Measurements from ENCODE around the gene RASGRP3. TPM values are rescaled to one million over a fixed set of nuclear protein-coding genes. Genes with fewer than 3 reads are reported as not detected.

Gene RASGRP3
- total and polyA plus RNA-seq, 5 experiments from 2014 or later = 0.68 to 3.7 (median 2.2) TPM

- peaks cover 7 to 20% (median 11%) of the 10 kb centered on the region in 3 donors for H3K36me3 Mint-ChIP-seq
- no peaks in the 10 kb centered on the region for H3K27me3 Mint-ChIP-seq
- DNase-seq = no peak
- ATAC-seq = no peak
- no peak overlapping the region for H3K4me3 Mint-ChIP-seq
- H3K27ac Mint-ChIP-seq = no peak overlapping the region
- H3K9me3 Mint-ChIP-seq = no peaks in the 10 kb centered on the region
- H3K4me1 Mint-ChIP-seq = no peaks in the 10 kb centered on the region
- POLR2A ChIA-PET = no interaction called here
Observed at GRCh38 chr2:33541243-33541642, 64.8 kb downstream of the RASGRP3 start.

- Mint-ChIP-seq H3K4me3 (no peak overlapping the region), H3K27me3 (no peaks in the 10 kb centered on the region)
Observed at GRCh38 chr2:33550206-33550605, 73.8 kb downstream of the RASGRP3 start.

DNA sequence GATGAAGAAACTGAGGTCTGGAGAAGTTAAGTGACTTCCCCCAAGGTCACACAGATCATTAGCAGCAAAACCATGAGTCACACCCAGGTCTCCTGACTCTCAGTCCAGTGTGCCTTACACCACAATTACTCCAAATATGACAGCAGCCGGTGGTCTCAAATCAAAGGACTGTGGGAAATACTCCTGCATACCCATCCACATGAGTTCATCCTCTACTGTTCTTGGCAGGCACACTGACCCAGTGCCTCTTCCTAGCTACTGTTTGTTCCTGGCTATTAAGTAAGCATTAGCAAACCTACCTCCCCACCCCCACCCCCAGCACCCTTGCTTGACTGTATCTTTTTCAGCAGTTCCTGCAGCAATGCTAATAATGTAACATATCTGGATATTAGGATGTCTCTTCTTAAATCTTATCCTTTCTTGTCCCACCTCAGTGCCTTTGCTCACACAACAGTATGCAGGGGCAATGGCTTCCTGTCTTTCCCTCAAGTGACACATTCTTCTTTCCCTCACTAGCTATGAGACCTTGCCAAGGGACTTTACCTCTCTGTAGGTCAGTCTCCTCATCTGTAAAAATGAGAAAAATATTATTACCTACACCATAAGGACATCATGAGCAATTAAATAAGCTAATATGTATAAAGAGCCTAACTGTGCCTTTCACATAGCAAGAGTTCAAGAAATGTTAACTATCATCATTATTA is 76.5 kb downstream of the RASGRP3 start:
- Mint-ChIP-seq H3K36me3 (peaks cover 0 to 10% (median 3%) of the 10 kb centered on the region in 3 donors), H3K4me3 (no peak overlapping the region), H3K4me1 (peaks cover 0 to 8% (median 0%) of the 10 kb centered on the region in 4 donors), H3K9me3 (peaks cover 0 to 3% (median 0%) of the 10 kb centered on the region in 9 donors), H3K27me3 (no peaks in the 10 kb centered on the region), H3K27ac (no peak overlapping the region)
- POLR2A ChIA-PET = no interaction called here
- DNase-seq = no peak
- no peak for ATAC-seq

More at GRCh38 chr2:33550206-33550605, 73.8 kb downstream of the RASGRP3 start:
- peaks cover 0 to 11% (median 3%) of the 10 kb centered on the region in 3 donors for H3K36me3 Mint-ChIP-seq
- H3K9me3 Mint-ChIP-seq = peaks cover 0 to 3% (median 0%) of the 10 kb centered on the region in 9 donors
- POLR2A ChIA-PET = no interaction called here
- no peak overlapping the region for H3K27ac Mint-ChIP-seq
- ATAC-seq (no peak), DNase-seq (no peak)
- peaks cover 0 to 7% (median 0%) of the 10 kb centered on the region in 4 donors for H3K4me1 Mint-ChIP-seq

- no peaks in the 10 kb centered on the region for H3K27me3 Mint-ChIP-seq
- no peak for DNase-seq
- ATAC-seq = no peak
- H3K4me3 Mint-ChIP-seq = no peak overlapping the region
- POLR2A ChIA-PET = no interaction called here
- peaks cover 0 to 8% (median 0%) of the 10 kb centered on the region in 4 donors for H3K4me1 Mint-ChIP-seq
- H3K27ac Mint-ChIP-seq = no peak overlapping the region
- H3K9me3 Mint-ChIP-seq = peaks cover 0 to 3% (median 0%) of the 10 kb centered on the region in 9 donors
- H3K36me3 Mint-ChIP-seq = peaks cover 0 to 19% (median 10%) of the 10 kb centered on the region in 3 donors
Observed at GRCh38 chr2:33555681-33556080, 79.2 kb downstream of the RASGRP3 start.

DNA sequence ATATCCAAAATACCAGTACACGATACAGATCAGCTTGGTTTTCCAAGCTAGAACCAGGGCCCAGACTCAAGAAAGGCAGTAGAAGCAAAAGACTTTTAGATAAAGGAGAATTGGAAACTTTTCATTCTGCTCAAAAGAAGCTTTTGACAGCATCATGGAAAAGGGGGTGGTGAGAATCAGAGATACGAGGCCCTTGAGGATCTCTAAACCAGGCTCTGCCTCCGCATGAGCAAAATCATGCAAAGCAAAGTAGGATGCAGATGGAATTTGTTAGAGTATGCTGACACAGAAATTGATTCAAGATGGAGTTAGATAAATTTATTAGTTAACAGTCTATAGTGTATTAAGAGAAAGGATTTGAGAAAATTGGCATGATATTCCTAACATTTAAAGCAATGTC is 82.9 kb downstream of the RASGRP3 start:
- no peaks in the 10 kb centered on the region for H3K27me3 Mint-ChIP-seq
- H3K4me1 Mint-ChIP-seq = peaks cover 0 to 8% (median 0%) of the 10 kb centered on the region in 4 donors
- no peak overlapping the region for H3K4me3 Mint-ChIP-seq
- ATAC-seq (no peak), DNase-seq (no peak)
- no peaks in the 10 kb centered on the region for H3K9me3 Mint-ChIP-seq
- POLR2A ChIA-PET = no interaction called here
- H3K27ac Mint-ChIP-seq = no peak overlapping the region
- peaks cover 0 to 25% (median 23%) of the 10 kb centered on the region in 3 donors for H3K36me3 Mint-ChIP-seq

- DNase-seq (no peak), ATAC-seq (no peak)
- Mint-ChIP-seq H3K27me3 (no peaks in the 10 kb centered on the region), H3K36me3 (peaks cover 0 to 27% (median 21%) of the 10 kb centered on the region in 3 donors), H3K4me3 (no peak overlapping the region), H3K9me3 (no peaks in the 10 kb centered on the region), H3K27ac (no peak overlapping the region), H3K4me1 (peaks cover 0 to 2% (median 0%) of the 10 kb centered on the region in 4 donors)
- POLR2A ChIA-PET = no interaction called here
Observed at GRCh38 chr2:33560017-33560416, 83.6 kb downstream of the RASGRP3 start.

DNA sequence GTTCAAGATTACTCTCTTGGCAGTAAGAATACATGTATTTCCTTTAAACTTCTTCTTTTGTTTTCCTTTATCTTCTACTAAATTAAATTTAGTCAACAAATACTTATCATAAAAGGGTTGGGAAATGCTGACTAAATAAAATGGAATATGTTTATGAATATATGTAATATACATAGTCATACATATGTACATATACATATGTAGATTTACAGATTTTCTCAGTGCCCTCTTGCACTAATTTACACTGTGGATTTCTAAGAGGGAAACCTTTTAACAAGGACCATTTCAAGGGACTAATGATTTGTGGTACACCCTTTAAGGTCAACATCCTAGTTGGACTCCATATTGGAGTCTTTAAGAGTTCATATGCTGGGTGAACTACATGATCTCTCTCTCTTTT is 85.4 kb downstream of the RASGRP3 start:
- ATAC-seq (no peak), DNase-seq (no peak)
- Mint-ChIP-seq H3K4me3 (no peak overlapping the region), H3K27me3 (no peaks in the 10 kb centered on the region), H3K9me3 (no peaks in the 10 kb centered on the region), H3K27ac (no peak overlapping the region), H3K36me3 (peaks cover 0 to 33% (median 28%) of the 10 kb centered on the region in 3 donors), H3K4me1 (no peaks in the 10 kb centered on the region)
- POLR2A ChIA-PET = no interaction called here

DNA sequence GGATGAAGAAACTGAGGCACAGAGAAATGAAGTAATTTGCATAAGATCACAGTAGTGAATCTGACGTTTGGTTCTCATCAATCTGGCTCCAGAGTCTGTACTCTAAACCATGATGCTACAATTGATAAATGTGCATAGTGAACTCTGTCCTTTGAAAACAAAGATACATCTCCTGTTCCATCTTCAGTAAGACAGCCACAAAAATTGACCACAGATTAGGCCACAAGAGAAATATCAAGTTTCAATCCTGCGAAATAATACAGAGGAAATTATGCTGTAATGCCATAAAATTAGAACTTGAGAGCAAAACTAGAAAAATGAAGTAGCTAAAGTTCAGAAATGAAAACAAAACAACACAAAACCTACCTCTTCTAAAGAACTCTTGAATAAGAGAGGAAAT is 94.2 kb downstream of the RASGRP3 start:
- Mint-ChIP-seq H3K36me3 (peaks cover 0 to 2% (median 2%) of the 10 kb centered on the region in 3 donors), H3K27ac (no peak overlapping the region), H3K27me3 (no peaks in the 10 kb centered on the region), H3K9me3 (no peaks in the 10 kb centered on the region), H3K4me3 (no peak overlapping the region), H3K4me1 (no peaks in the 10 kb centered on the region)
- DNase-seq (no peak), ATAC-seq (no peak)
- POLR2A ChIA-PET = no interaction called here

GRCh38 chr2:33573657-33574056 is 97.2 kb downstream of the RASGRP3 start:
- H3K9me3 Mint-ChIP-seq = no peaks in the 10 kb centered on the region
- no peak overlapping the region for H3K4me3 Mint-ChIP-seq
- no peaks in the 10 kb centered on the region for H3K36me3 Mint-ChIP-seq
- peaks cover 0 to 4% (median 0%) of the 10 kb centered on the region in 4 donors for H3K4me1 Mint-ChIP-seq
- no peak for ATAC-seq
- DNase-seq = no peak
- no peak overlapping the region for H3K27ac Mint-ChIP-seq
- POLR2A ChIA-PET = no interaction called here
- H3K27me3 Mint-ChIP-seq = no peaks in the 10 kb centered on the region

GRCh38 chr2:33577084-33577483 is 100.6 kb downstream of the RASGRP3 start:
- POLR2A ChIA-PET = no interaction called here
- Mint-ChIP-seq H3K27ac (peak overlapping the region in 2 of 10 donors; percentile 27 to 43), H3K27me3 (no peaks in the 10 kb centered on the region), H3K4me3 (no peak overlapping the region), H3K9me3 (no peaks in the 10 kb centered on the region), H3K36me3 (peaks cover 0 to 5% (median 0%) of the 10 kb centered on the region in 3 donors), H3K4me1 (peaks cover 0 to 9% (median 4%) of the 10 kb centered on the region in 4 donors)
- ATAC-seq = no peak
- DNase-seq = no peak

- no peak overlapping the region for H3K27ac Mint-ChIP-seq
Observed at GRCh38 chr2:33577668-33578067, 101.2 kb downstream of the RASGRP3 start.

GRCh38 chr2:33579227-33579626 is 102.8 kb downstream of the RASGRP3 start:
- no peaks in the 10 kb centered on the region for H3K9me3 Mint-ChIP-seq
- H3K36me3 Mint-ChIP-seq = peaks cover 0 to 17% (median 0%) of the 10 kb centered on the region in 3 donors
- H3K27ac Mint-ChIP-seq = peak overlapping the region in 2 of 10 donors; percentile 13 to 50
- no peaks in the 10 kb centered on the region for H3K27me3 Mint-ChIP-seq
- H3K4me3 Mint-ChIP-seq = no peak overlapping the region
- DNase-seq (no peak), ATAC-seq (no peak)
- peaks cover 2 to 18% (median 6%) of the 10 kb centered on the region in 4 donors for H3K4me1 Mint-ChIP-seq
- POLR2A ChIA-PET = no interaction called here

More at GRCh38 chr2:33577668-33578067, 101.2 kb downstream of the RASGRP3 start:
- H3K4me3 Mint-ChIP-seq = no peak overlapping the region
- ATAC-seq = no peak
- POLR2A ChIA-PET = no interaction called here
- no peaks in the 10 kb centered on the region for H3K27me3 Mint-ChIP-seq
- H3K9me3 Mint-ChIP-seq = no peaks in the 10 kb centered on the region
- peaks cover 0 to 8% (median 0%) of the 10 kb centered on the region in 3 donors for H3K36me3 Mint-ChIP-seq
- no peak for DNase-seq
- peaks cover 2 to 15% (median 6%) of the 10 kb centered on the region in 4 donors for H3K4me1 Mint-ChIP-seq

DNA sequence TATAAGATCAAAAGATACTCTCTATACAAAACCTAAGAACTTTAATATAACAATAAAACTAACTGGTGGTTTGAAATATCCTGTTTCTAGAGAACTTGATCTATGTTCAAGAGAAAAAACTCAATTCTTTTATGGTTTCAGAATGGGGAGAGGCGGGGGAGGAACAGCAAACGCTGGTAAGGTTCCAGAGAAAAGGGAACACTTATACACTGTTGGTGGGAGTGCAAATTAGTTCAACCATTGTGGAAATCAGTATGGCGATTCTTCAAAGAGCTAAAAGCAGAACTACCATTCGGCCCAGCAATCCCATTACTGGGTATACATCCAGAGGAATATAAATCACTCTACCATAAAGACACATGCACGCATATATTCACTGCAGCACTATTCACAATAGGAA is 105.4 kb downstream of the RASGRP3 start:
- Mint-ChIP-seq H3K27ac (peak overlapping the region in 4 of 10 donors; percentile 6 to 55 (median 28)), H3K4me1 (peaks cover 2 to 18% (median 6%) of the 10 kb centered on the region in 4 donors), H3K27me3 (no peaks in the 10 kb centered on the region), H3K36me3 (peaks cover 0 to 40% (median 10%) of the 10 kb centered on the region in 3 donors), H3K4me3 (no peak overlapping the region), H3K9me3 (no peaks in the 10 kb centered on the region)
- POLR2A ChIA-PET = interaction anchor here (1.5 kb wide), 1 partner anchor 17 kb away, joined by 4 read pairs; the partner anchor contains the start of gene FAM98A
- no peak for ATAC-seq
- no peak for DNase-seq

All from naive thymus-derived CD8-positive, alpha-beta T cell (primary cell).